Measurements from ENCODE around the gene KLF3. TPM values are rescaled to one million over a fixed set of nuclear protein-coding genes. Genes with fewer than 3 reads are reported as not detected.

KLF3 gene
- total RNA-seq, 1 experiment from 2014 or later = 14.4 TPM

- Histone ChIP-seq H3K27me3 (ENCODE audit: control insufficient read depth, insufficient read depth, low read length) (no peaks in the 10 kb centered on the region), H3K27ac (ENCODE audit: low read length) (no peak overlapping the region), H3K9me3 (ENCODE audit: control insufficient read depth, insufficient read depth, low read depth, low read length) (no peaks in the 10 kb centered on the region), H3K4me1 (ENCODE audit: control insufficient read depth, insufficient read depth, low read length) (peaks cover 3% of the 10 kb centered on the region; the same call in 1 of the 2 replicates), H3K36me3 (ENCODE audit: control insufficient read depth, insufficient read depth, low read length) (no peaks in the 10 kb centered on the region), H3K4me3 (ENCODE audit: low read depth in 2 of 2, low read length in 2 of 2) (no peak overlapping the region)
- intact Hi-C loops (cut with micrococcal nuclease; ENCODE audit: unreplicated experiment) (loop anchor here (2.0 kb wide), 2 partner anchors 56 to 552 kb away; no protein-coding TSS in a partner anchor), in situ Hi-C loops (cut with HindIII; ENCODE audit: low pct_unique_long_range_greater_than_20kb, low sequenced_read_pairs) (no loop called here)
- TF ChIP-seq SIN3A (IDR thresholded peaks at IDR 0.05; ENCODE audit: borderline replicate concordance, insufficient read depth, low read depth, low read length) (no peak), POLR2AphosphoS5 (IDR thresholded peaks at IDR 0.05; ENCODE audit: low read depth, low read length) (no peak), REST (IDR thresholded peaks at IDR 0.05; ENCODE audit: insufficient read depth in 1 of 2, low read depth in 2 of 2, low read length in 1 of 2) (no peak), CTCF (IDR thresholded peaks at IDR 0.05) (no peak), TCF7L2 (IDR thresholded peaks at IDR 0.05; ENCODE audit: low read depth, low read length) (no peak)
- no peak for DNase-seq (ENCODE audit: low read depth, low spot score)
- CTCF ChIA-PET = interaction anchor here (0.6 to 1.4 kb wide), 3 partner anchors 34 to 556 kb away, joined by 3 to 7 read pairs (median 4); no protein-coding TSS in a partner anchor
- ATAC-seq = peak; percentile 14; the same call in 1 of the 2 replicates
- no TSS peak for BruUV-seq (replicated peaks)
- POLR2A ChIA-PET = no interaction called here
Measured at GRCh38 chr4:38730493-38730829, 66.5 kb downstream of the KLF3 start.

- ChIA-PET POLR2A (no interaction called here), CTCF (interaction anchor here (0.6 to 1.4 kb wide), 4 partner anchors 34 to 560 kb away, joined by 3 to 7 read pairs (median 5); no protein-coding TSS in a partner anchor)
- TF ChIP-seq TCF7L2 (IDR thresholded peaks at IDR 0.05; ENCODE audit: low read depth, low read length) (no peak), CTCF (IDR thresholded peaks at IDR 0.05) (peak; percentile 89)
- in situ Hi-C loops (cut with HindIII; ENCODE audit: low pct_unique_long_range_greater_than_20kb, low sequenced_read_pairs) = no loop called here
- no peaks in the 10 kb centered on the region for H3K9me3 ChIP-seq (ENCODE audit: control insufficient read depth, insufficient read depth, low read depth, low read length)
- H3K36me3 ChIP-seq (ENCODE audit: control insufficient read depth, insufficient read depth, low read length) = no peaks in the 10 kb centered on the region
- no peak overlapping the region for H3K4me3 ChIP-seq (ENCODE audit: low read depth in 2 of 2, low read length in 2 of 2)
- BruUV-seq (replicated peaks) = no TSS peak
- H3K27me3 ChIP-seq (ENCODE audit: control insufficient read depth, insufficient read depth, low read length) = no peaks in the 10 kb centered on the region
- intact Hi-C loops (cut with micrococcal nuclease; ENCODE audit: unreplicated experiment) = loop anchor here (2.0 kb wide), 2 partner anchors 56 to 552 kb away; no protein-coding TSS in a partner anchor
- peak; percentile 94 for ATAC-seq
- peaks cover 3% of the 10 kb centered on the region; the same call in 1 of the 2 replicates for H3K4me1 ChIP-seq (ENCODE audit: control insufficient read depth, insufficient read depth, low read length)
- peak; percentile 32 for DNase-seq (ENCODE audit: low read depth, low spot score)
- H3K27ac ChIP-seq (ENCODE audit: low read length) = no peak overlapping the region
Measured at GRCh38 chr4:38730830-38731646, 67.0 kb downstream of the KLF3 start.
